Transverse colon (tissue), 4 donors: ENCODE results near the gene SRSF3.

Source experiments
- CTCF ChIP-seq, 5 experiments: fragments of 200-600 bp in 3 of 5; fragments of 450-650 bp in 2 of 5; sonication (generic) in 3 of 5; IDR thresholded peaks; 1 replicate in 2 of 5; 2 replicates in 3 of 5; pipeline ENCODE4 v1.5.1; 2016 to 2017; ENCODE audit warnings: antibody characterized with exemption in 5 of 5, inconsistent platforms in 3 of 5, mild to moderate bottlenecking in 2 of 5, moderate library complexity in 1 of 5
- POLR2AphosphoS5 ChIP-seq, 3 donors: sonication (generic); formaldehyde crosslinking; IDR thresholded peaks; one replicate each; pipeline ENCODE4 v1.6.1; 2016; ENCODE audit warnings: antibody characterized with exemption in 3 of 3

GRCh38 chr6:36556281-36556680 lies 37.9 kb upstream of the SRSF3 start:
- TF ChIP-seq POLR2AphosphoS5 (IDR thresholded peaks at IDR 0.05) (no peak), CTCF (IDR thresholded peaks at IDR 0.05) (no peak)
